HL-60 (cell line): ENCODE results near the gene TCP11.

Experiments
- DNase-seq, 2 experiments: peaks; one replicate each; pipeline ENCODE4 v3.0.0-alpha.2; 2010 to 2020; ENCODE audit warnings: low read depth in 1 of 2, low spot score in 1 of 2
- H3K27ac ChIP-seq: fragments of 250-450 bp; sonication (Bioruptor Pico); replicated peaks from 2 replicates; pipeline ENCODE4 v1.5.1; 2020; ENCODE audit warnings: mild to moderate bottlenecking, moderate library complexity
- H3K27me3 ChIP-seq: fragments of 250-450 bp; sonication (Bioruptor Pico); 2 replicates; pipeline ENCODE4 v1.5.1; 2021; ENCODE audit warnings: mild to moderate bottlenecking, moderate library complexity; ENCODE audit not compliant: insufficient read depth, poor library complexity, severe bottlenecking
- H3K4me3 ChIP-seq: replicated peaks from 2 replicates; pipeline ENCODE4 v1.5.1; 2011; ENCODE audit warnings: mild to moderate bottlenecking, control low read depth, low read length; ENCODE audit not compliant: insufficient read depth
- GABPA ChIP-seq: IDR thresholded peaks from 2 replicates; pipeline ENCODE4 v1.6.1; 2012; ENCODE audit warnings: low read depth
- POLR2AphosphoS5 ChIP-seq: IDR thresholded peaks from 2 replicates; pipeline ENCODE4 v1.6.1; 2012; ENCODE audit warnings: low read depth
- SPI1 ChIP-seq: IDR thresholded peaks from 2 replicates; pipeline ENCODE4 v1.6.1; 2012; ENCODE audit warnings: low read depth, mild to moderate bottlenecking, borderline replicate concordance
- TF ChIP-seq, protein P1 (sequence below): IDR thresholded peaks from one replicate; pipeline ENCODE4 v1.5.1; 2011; ENCODE audit warnings: low read length, control low read depth, inconsistent platforms; ENCODE audit not compliant: insufficient read depth
- TF ChIP-seq, protein P2 (sequence below): IDR thresholded peaks from 2 replicates; pipeline ENCODE4 v1.6.1; 2012; ENCODE audit warnings: low read depth; ENCODE audit not compliant: insufficient replicate concordance

Gene TCP11

GRCh38 chr6:35068644-35069043 lies 72.5 kb downstream of the TCP11 start:
- TF ChIP-seq SPI1 (no peak), GABPA (no peak)
- TF ChIP-seq, protein P1, sequence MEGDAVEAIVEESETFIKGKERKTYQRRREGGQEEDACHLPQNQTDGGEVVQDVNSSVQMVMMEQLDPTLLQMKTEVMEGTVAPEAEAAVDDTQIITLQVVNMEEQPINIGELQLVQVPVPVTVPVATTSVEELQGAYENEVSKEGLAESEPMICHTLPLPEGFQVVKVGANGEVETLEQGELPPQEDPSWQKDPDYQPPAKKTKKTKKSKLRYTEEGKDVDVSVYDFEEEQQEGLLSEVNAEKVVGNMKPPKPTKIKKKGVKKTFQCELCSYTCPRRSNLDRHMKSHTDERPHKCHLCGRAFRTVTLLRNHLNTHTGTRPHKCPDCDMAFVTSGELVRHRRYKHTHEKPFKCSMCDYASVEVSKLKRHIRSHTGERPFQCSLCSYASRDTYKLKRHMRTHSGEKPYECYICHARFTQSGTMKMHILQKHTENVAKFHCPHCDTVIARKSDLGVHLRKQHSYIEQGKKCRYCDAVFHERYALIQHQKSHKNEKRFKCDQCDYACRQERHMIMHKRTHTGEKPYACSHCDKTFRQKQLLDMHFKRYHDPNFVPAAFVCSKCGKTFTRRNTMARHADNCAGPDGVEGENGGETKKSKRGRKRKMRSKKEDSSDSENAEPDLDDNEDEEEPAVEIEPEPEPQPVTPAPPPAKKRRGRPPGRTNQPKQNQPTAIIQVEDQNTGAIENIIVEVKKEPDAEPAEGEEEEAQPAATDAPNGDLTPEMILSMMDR, result no peak
- TF ChIP-seq, protein P2, sequence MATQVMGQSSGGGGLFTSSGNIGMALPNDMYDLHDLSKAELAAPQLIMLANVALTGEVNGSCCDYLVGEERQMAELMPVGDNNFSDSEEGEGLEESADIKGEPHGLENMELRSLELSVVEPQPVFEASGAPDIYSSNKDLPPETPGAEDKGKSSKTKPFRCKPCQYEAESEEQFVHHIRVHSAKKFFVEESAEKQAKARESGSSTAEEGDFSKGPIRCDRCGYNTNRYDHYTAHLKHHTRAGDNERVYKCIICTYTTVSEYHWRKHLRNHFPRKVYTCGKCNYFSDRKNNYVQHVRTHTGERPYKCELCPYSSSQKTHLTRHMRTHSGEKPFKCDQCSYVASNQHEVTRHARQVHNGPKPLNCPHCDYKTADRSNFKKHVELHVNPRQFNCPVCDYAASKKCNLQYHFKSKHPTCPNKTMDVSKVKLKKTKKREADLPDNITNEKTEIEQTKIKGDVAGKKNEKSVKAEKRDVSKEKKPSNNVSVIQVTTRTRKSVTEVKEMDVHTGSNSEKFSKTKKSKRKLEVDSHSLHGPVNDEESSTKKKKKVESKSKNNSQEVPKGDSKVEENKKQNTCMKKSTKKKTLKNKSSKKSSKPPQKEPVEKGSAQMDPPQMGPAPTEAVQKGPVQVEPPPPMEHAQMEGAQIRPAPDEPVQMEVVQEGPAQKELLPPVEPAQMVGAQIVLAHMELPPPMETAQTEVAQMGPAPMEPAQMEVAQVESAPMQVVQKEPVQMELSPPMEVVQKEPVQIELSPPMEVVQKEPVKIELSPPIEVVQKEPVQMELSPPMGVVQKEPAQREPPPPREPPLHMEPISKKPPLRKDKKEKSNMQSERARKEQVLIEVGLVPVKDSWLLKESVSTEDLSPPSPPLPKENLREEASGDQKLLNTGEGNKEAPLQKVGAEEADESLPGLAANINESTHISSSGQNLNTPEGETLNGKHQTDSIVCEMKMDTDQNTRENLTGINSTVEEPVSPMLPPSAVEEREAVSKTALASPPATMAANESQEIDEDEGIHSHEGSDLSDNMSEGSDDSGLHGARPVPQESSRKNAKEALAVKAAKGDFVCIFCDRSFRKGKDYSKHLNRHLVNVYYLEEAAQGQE, result no peak
- H3K27me3 ChIP-seq, result no peaks in the 10 kb centered on the region
- no peak overlapping the region for H3K27ac ChIP-seq
- H3K4me3 ChIP-seq, result no peak overlapping the region
- DNase-seq, result no peak

DNA sequence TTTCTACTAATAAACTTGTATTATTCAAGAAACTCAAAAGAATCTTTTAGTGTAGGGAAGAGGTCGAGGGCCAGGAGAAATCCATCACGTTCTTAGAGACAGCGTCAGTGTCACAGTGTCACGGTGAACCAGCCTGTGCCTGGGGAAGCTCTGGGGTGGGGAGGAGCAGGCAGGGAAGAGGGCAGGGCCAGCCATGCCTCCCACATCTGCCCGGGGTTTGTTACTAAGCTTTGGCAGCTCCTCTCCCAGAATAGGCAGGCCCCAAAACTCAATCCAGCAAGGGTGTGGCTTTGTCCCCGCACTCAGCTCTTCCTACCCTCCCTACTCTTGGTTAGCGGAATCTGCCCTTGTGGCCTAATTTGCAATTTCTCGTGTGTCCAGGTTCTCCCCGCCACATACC lies 72.9 kb downstream of the TCP11 start:
- DNase-seq, result no peak
- Histone ChIP-seq H3K27ac (no peak overlapping the region), H3K4me3 (no peak overlapping the region), H3K27me3 (no peaks in the 10 kb centered on the region)
- TF ChIP-seq, protein P2, result no peak
- TF ChIP-seq GABPA (no peak), POLR2AphosphoS5 (no peak), SPI1 (no peak)
- TF ChIP-seq, protein P1, result no peak
